Activated T-cell treated with anti-CD3 and anti-CD28 coated beads for 24 hours (primary cell): Measurements from ENCODE around the gene LRBA.
"Not testable (repeated sequence)": the region's sequence is repeated elsewhere in the genome, so short reads cannot be mapped to it uniquely, and the experiment has no call there.

Experiments
- DNase-seq: peaks from one replicate; pipeline ENCODE4 v3.0.0-alpha.2; 2020; ENCODE audit warnings: low read depth

Gene LRBA

GRCh38 chr4:150662686-150663085 lies 352.4 kb downstream of the LRBA start:
- DNase-seq: no peak

- not testable (repeated sequence) for DNase-seq
Measured at GRCh38 chr4:150661551-150661950, 353.5 kb downstream of the LRBA start.

GRCh38 chr4:150658258-150658657 lies 356.8 kb downstream of the LRBA start:
- DNase-seq: not testable (repeated sequence)

DNA sequence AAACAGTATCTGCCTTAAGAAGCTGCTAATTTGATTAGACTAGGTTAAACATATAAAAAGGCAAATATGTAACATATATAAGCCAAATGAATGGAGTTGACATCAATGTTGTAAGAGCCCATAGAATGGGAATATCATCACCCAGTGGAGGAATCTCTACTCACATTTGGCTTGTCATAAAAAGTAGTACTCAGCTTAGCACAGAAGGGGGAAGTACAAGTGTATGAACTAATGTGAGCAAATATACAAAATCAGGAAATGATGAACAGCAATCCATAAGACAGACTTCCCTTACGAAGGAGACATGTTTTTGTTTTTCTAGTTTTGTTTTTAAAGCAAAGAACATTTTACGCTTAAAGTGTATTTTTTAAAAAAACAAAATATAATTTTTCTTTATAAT lies 358.2 kb downstream of the LRBA start:
- no peak for DNase-seq

DNA sequence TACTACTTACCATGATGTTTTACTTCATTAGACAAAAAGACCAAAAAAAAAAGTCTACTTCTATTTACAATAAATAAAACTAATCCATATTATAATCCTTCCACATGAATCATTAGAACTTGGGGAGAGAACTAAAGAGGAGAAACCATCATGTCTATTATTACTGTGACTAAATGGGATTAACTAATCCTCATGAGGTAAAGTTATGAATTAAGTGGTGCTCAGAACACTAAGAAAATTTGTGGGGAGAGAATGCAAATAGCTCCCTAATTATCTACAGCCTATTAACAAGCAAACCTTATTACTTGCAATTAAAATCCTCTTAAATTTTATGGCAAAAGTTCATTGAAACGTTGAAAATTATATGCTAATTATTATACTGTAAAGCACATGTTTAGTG lies 364.3 kb downstream of the LRBA start:
- no peak for DNase-seq

GRCh38 chr4:150648123-150648522 lies 367.0 kb downstream of the LRBA start:
- DNase-seq: no peak

DNA sequence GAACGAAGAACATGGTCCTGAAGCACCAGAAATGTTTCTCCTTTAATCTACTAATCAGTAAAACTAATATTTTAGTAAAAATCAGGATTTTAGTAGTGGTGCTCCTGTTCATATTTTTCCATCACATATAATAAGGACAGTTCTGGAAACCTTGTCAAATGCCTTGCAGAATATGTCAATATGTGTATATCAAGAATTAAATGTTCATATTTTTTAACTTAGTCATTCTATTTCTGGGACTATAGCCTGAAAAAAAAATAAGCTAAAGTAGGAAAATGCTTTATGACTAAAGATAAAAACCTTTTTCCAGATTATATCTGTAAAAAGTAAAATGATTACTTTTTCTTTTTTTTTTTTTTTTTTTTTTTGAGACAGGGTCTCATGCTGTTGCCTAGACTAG lies 368.1 kb downstream of the LRBA start:
- no peak for DNase-seq

DNA sequence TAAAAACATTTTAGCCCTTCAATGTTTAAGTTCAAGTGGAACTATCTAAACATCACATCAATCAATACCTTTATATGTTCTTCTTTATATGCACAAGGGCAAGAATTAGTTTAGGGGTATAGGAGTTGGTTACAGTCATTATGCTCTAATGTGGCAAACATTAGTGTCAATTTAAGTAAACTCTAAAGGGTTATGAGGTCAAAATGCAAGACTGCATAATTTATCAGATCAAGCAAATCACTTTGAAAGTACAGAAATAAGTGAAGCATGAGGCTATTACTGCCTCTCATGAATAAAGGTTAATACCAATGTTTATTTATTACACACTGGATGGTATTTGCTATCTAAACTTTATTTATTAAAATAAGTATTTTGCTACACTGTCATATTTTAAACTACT lies 373.5 kb downstream of the LRBA start:
- DNase-seq: no peak

GRCh38 chr4:150632639-150633038 lies 382.4 kb downstream of the LRBA start:
- no peak for DNase-seq

GRCh38 chr4:150628073-150628472 lies 387.0 kb downstream of the LRBA start:
- no peak for DNase-seq

GRCh38 chr4:150625033-150625432 lies 390.1 kb downstream of the LRBA start:
- no peak for DNase-seq

- no peak for DNase-seq
Measured at GRCh38 chr4:150624055-150624454, 391.0 kb downstream of the LRBA start.

DNA sequence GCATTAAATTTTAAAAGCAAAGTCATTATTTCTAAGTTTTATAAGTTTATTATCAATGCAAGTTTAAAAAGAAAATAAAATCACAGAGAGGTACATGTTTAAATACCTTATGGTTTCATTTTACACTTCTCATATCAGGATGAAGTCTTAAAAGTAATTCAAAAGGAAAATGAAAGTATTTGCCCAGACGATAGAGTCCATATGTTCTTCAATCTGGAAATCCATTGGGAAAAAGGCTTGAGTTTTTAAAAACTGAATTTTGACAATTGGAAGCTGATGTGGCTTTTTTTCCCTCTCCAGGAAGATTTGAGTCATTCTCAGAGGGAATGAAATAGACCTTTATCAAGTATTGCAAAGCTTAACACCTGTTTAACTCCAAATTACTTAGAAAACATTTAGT lies 396.0 kb downstream of the LRBA start:
- no peak for DNase-seq

- no peak for DNase-seq
Measured at GRCh38 chr4:150609131-150609530, 406.0 kb downstream of the LRBA start.

GRCh38 chr4:150600812-150601445 lies 414.2 kb downstream of the LRBA start:
- no peak for DNase-seq

DNA sequence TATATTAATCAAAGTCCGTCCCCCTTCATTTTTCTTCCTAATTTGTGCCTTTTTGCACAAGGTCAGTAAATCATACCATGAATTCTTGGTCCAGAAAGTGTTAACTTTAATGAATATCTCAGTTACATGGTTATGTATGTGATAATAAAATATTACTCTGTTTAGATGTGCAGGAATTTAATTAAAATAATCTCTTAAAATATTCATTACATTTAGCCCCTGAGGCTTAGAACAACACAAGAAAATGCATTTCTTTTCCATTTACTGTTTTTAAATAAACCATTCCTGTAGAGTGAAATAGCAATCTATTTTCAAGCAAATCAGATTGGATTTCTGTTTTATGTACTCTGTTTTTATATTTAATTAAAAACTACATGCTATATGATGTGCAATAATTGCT lies 415.5 kb downstream of the LRBA start:
- DNase-seq: no peak

GRCh38 chr4:150598909-150599308 lies 416.2 kb downstream of the LRBA start:
- DNase-seq: no peak

- DNase-seq: no peak
Measured at GRCh38 chr4:150593996-150594395, 421.1 kb downstream of the LRBA start.

DNA sequence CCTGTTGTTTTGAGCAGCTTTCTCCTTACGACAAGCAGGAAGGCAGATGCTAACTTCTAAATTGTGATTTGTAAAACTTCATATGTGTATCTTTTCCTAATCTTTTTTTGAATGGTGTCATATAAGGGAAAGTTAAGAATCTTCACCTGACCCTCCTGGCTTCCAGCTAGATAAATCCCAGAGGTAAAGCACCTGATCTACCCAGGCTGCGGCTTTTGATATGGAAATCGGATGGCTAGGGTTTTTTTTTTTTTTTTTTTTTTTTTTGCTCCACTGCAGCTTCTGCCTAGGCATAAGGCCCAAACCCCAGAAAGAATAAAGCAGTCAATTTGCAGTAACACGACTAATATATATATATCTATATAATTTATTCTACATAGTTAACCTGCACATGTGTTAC lies 423.2 kb downstream of the LRBA start:
- DNase-seq: no peak

DNA sequence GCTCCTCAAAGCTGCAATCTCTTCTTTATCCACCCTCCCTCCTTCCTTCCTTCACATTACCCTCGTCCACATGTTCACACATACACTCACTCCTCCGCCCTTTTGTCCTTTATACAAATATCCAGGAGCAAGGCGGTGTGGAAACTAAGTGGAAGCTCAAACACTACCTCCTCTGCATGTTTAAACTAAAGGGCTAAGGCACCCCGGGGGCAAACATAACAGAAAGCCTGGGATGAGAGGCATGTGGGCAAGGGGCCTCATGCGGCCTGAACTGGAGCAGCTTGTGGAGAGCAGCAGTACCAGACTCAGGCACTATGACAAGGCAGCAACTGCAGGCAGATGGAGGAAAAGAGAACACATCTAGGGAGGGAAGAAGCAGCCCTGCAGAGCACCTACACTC lies 423.7 kb downstream of the LRBA start:
- no peak for DNase-seq

DNA sequence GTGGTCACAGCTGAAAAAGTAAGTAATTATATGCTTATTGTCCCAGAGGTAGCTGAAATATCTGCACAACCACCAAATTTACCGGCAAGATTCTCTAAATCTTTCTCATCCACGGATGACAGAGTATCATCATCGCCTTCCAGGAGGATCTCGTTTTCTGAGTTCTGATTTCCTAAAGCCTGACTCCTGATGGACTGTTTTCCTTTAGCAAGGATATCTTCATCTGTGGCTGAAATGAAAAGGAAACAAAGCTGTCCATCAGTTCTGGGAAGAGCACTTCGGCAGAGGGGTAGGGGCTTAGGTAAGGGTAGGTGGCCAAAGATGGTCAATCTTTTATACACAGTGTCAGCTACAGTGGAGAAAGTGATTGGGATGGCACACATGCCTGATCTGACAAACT lies 424.5 kb downstream of the LRBA start:
- DNase-seq: no peak

- no peak for DNase-seq
Measured at GRCh38 chr4:150589157-150589556, 425.9 kb downstream of the LRBA start.

DNA sequence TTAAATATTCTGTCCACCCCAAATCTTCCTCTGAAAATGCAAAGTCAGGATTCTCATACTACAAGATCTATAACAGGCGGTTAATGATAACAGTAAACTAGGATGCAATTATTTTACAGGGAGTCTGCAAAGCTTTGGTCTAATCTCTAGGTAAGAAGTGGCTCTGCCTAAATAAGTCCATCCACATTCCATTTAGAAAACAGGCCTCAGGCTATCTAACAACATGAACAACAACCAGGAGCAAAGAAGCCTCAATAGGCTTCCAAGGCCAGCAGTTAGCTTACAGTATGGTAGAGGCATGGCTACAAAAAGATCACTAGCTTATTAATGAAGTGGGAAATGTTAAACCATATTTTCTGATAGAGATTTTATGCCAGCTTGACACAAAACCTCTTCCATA lies 426.8 kb downstream of the LRBA start:
- DNase-seq: no peak

- DNase-seq: no peak
Measured at GRCh38 chr4:150586162-150586810, 428.8 kb downstream of the LRBA start.
